ENCODE results near the gene SECISBP2L. TPM values are rescaled to one million over a fixed set of nuclear protein-coding genes. Genes with fewer than 3 reads are reported as not detected.

Gene SECISBP2L
- total RNA-seq, 6 experiments from 2014 or later, result 13.5 to 24.6 (median 19.5) TPM

GRCh38 chr15:48940508-48940907 lies 105.7 kb downstream of the SECISBP2L start:
- H3K27ac ChIP-seq, result no peak overlapping the region
- no peaks in the 10 kb centered on the region for H3K9me3 ChIP-seq
- intact Hi-C loops (cut with DNase I), result no loop called here
- no peaks in the 10 kb centered on the region for H3K36me3 ChIP-seq
- TF ChIP-seq, protein P1, sequence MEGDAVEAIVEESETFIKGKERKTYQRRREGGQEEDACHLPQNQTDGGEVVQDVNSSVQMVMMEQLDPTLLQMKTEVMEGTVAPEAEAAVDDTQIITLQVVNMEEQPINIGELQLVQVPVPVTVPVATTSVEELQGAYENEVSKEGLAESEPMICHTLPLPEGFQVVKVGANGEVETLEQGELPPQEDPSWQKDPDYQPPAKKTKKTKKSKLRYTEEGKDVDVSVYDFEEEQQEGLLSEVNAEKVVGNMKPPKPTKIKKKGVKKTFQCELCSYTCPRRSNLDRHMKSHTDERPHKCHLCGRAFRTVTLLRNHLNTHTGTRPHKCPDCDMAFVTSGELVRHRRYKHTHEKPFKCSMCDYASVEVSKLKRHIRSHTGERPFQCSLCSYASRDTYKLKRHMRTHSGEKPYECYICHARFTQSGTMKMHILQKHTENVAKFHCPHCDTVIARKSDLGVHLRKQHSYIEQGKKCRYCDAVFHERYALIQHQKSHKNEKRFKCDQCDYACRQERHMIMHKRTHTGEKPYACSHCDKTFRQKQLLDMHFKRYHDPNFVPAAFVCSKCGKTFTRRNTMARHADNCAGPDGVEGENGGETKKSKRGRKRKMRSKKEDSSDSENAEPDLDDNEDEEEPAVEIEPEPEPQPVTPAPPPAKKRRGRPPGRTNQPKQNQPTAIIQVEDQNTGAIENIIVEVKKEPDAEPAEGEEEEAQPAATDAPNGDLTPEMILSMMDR (IDR thresholded peaks at IDR 0.05), result no peak
- TF ChIP-seq POLR2A (IDR thresholded peaks at IDR 0.05), result no peak
- no peaks in the 10 kb centered on the region for H3K4me1 ChIP-seq
- ATAC-seq, result no peak
- 46% methylated on average over 5 of the region's 6 CpGs for WGBS (ENCODE audit: insufficient coverage, low coverage, low lambda C conversion rate, missing lambda C conversion rate)
- DNase-seq, result no peak
- H3K27me3 ChIP-seq, result no peaks in the 10 kb centered on the region
- H3K4me3 ChIP-seq, result no peak overlapping the region

DNA sequence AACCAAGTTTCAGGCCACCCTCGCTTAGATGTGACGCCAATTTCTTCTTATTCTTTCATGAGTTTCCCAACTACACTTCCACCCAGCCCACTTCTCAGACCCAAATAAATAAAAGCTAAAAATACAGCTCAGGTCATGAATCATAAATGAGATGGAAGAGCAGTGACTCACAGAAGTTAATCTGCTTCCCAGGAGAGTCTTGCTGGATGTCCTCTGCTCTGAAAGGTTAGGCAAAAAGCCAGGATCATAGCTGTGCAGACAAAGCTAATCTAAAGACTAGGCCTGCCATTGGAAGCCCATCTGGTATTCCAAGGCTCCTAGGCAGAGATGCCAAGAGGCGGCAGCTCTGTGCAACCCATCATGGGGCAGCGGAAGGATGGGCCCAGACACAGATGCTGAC lies 106.6 kb downstream of the SECISBP2L start:
- Histone ChIP-seq H3K27me3 (no peaks in the 10 kb centered on the region), H3K9me3 (no peaks in the 10 kb centered on the region), H3K36me3 (no peaks in the 10 kb centered on the region), H3K27ac (no peak overlapping the region), H3K4me1 (no peaks in the 10 kb centered on the region), H3K4me3 (no peak overlapping the region)
- TF ChIP-seq POLR2A (IDR thresholded peaks at IDR 0.05), result no peak
- TF ChIP-seq, protein P1 (IDR thresholded peaks at IDR 0.05), result no peak
- WGBS (ENCODE audit: insufficient coverage, low coverage, low lambda C conversion rate, missing lambda C conversion rate), result 87% methylated on average over 2 of the region's 4 CpGs
- DNase-seq (no peak), ATAC-seq (no peak)
- intact Hi-C loops (cut with DNase I), result no loop called here

Small RNAs within 50 kb of the gene (small RNA-seq; reads per million reads assigned to genes)
- 0 reads per million in 2 experiments for gene RF00019

Other genes starting within 250 kb of the SECISBP2L start
- 10 to 100 TPM in 1 of 6 experiments, 1 to 10 TPM in 4, under 1 TPM in 1; 0.93 to 40.3 (median 2.0) TPM for gene CEP152, start 235.4 kb downstream of the SECISBP2L start, total RNA-seq
- 10 to 100 TPM; 33.6 to 69.3 (median 47.5) TPM for gene EID1, start 168.3 kb downstream of the SECISBP2L start, total RNA-seq
- gene SHC4, start 82.5 kb downstream of the SECISBP2L start, total RNA-seq, result under 1 TPM in 3 of 6 experiments, not detected in 3; 0.04 to 0.87 (median 0.04) TPM
- gene COPS2, start 109.2 kb upstream of the SECISBP2L start, total RNA-seq, result 10 to 100 TPM; 23.1 to 38.9 (median 29.5) TPM
- 10 to 100 TPM; 22.5 to 35.4 (median 29.4) TPM for gene GALK2, start 123.8 kb upstream of the SECISBP2L start, total RNA-seq

All from right lobe of liver (tissue), 6 donors.